VCaP (cell line): Measurements from ENCODE around the gene SPTBN1.

Experiments used
- H3K27ac ChIP-seq: fragments of 450-650 bp; 2 replicates; pipeline ENCODE4 v1.5.1; 2017
- CTCF ChIP-seq: fragments of 450-650 bp; conservative IDR thresholded peaks from 2 replicates; pipeline ENCODE4 v1.5.1; 2017; ENCODE audit warnings: mild to moderate bottlenecking, moderate library complexity

Gene SPTBN1

GRCh38 chr2:54529935-54530334 is 73.8 kb downstream of the SPTBN1 start:
- TF ChIP-seq CTCF, result no peak
- no peak overlapping the region for H3K27ac ChIP-seq

GRCh38 chr2:54531558-54531957 is 75.4 kb downstream of the SPTBN1 start:
- H3K27ac ChIP-seq, result no peak overlapping the region
- no peak for TF ChIP-seq CTCF

GRCh38 chr2:54534221-54534620 is 78.1 kb downstream of the SPTBN1 start:
- no peak overlapping the region for H3K27ac ChIP-seq
- no peak for TF ChIP-seq CTCF

GRCh38 chr2:54534625-54535024 is 78.5 kb downstream of the SPTBN1 start:
- no peak overlapping the region for H3K27ac ChIP-seq
- TF ChIP-seq CTCF, result no peak

- TF ChIP-seq CTCF, result no peak
- H3K27ac ChIP-seq, result no peak overlapping the region
Observed at GRCh38 chr2:54535599-54536195, 79.6 kb downstream of the SPTBN1 start.

- H3K27ac ChIP-seq, result no peak overlapping the region
- no peak for TF ChIP-seq CTCF
Observed at GRCh38 chr2:54536720-54537119, 80.6 kb downstream of the SPTBN1 start.

GRCh38 chr2:54538537-54538936 is 82.4 kb downstream of the SPTBN1 start:
- TF ChIP-seq CTCF, result no peak
- H3K27ac ChIP-seq, result no peak overlapping the region

GRCh38 chr2:54539683-54540082 is 83.6 kb downstream of the SPTBN1 start:
- TF ChIP-seq CTCF, result no peak
- no peak overlapping the region for H3K27ac ChIP-seq
